H1 (cell line): ENCODE results near the gene STXBP6. TPM values are rescaled to one million over a fixed set of nuclear protein-coding genes. Genes with fewer than 3 reads are reported as not detected.

ENCODE experiments used
- CTCF ChIA-PET: fragments of 300-600 bp; sonication (Branson Sonifier 250); formaldehyde crosslinking; loops from one replicate; lab custom pipeline; 2021; ENCODE audit not compliant: partially characterized antibody; lab: Charles Lee
- POLR2A ChIA-PET: fragments of 300-600 bp; sonication (Branson Sonifier 250); formaldehyde crosslinking; loops from one replicate; lab custom pipeline; 2021; ENCODE audit warnings: inconsistent platforms; ENCODE audit not compliant: partially characterized antibody; lab: Charles Lee
- DNase-seq, 2 experiments: peaks; one replicate each; pipeline versions ENCODE4 v3.0.0 to v3.0.0-alpha.2; 2010 to 2022; ENCODE audit warnings: low spot score in 2 of 2, low read depth in 1 of 2, mixed read lengths in 1 of 2
- FAIRE-seq: peaks from 2 replicates; lab custom pipeline; 2011; peaks lifted over from hg19 to GRCh38; lab: Jason Lieb, UNC
- H2AFZ ChIP-seq: 2 replicates; pipeline ENCODE4 v1.8.1; 2012; ENCODE audit warnings: low read length, inconsistent platforms
- H2AK5ac ChIP-seq: 2 replicates; pipeline ENCODE4 v1.6.1; 2013; ENCODE audit warnings: low read depth, low read length
- H2BK120ac ChIP-seq: replicated peaks from 2 replicates; pipeline ENCODE3; 2013; ENCODE audit warnings: low read depth, low read length, inconsistent platforms
- H2BK12ac ChIP-seq: 2 replicates; pipeline ENCODE4 v1.6.1; 2013; ENCODE audit warnings: low read depth, low read length
- H2BK15ac ChIP-seq: 2 replicates; pipeline ENCODE4 v1.6.1; 2013; ENCODE audit warnings: low read length
- H2BK20ac ChIP-seq: 2 replicates; pipeline ENCODE4 v1.6.1; 2013; ENCODE audit warnings: low read length
- H2BK5ac ChIP-seq: 2 replicates; pipeline ENCODE4 v1.6.1; 2013; ENCODE audit warnings: low read depth, low read length
- H3K14ac ChIP-seq: 2 replicates; pipeline ENCODE4 v1.6.1; 2013; ENCODE audit warnings: inconsistent platforms; ENCODE audit not compliant: insufficient read length
- H3K18ac ChIP-seq: 2 replicates; pipeline ENCODE4 v1.6.1; 2013; ENCODE audit warnings: low read length; ENCODE audit errors: extremely low read depth
- H3K23ac ChIP-seq: 2 replicates; pipeline ENCODE4 v1.6.1; 2013; ENCODE audit warnings: inconsistent platforms; ENCODE audit not compliant: insufficient read length
- H3K23me2 ChIP-seq: 2 replicates; pipeline ENCODE4 v1.6.1; 2013; ENCODE audit warnings: low read depth, low read length
- H3K27ac ChIP-seq: 2 replicates; pipeline ENCODE4 v1.6.1; 2011; ENCODE audit warnings: low read depth, low read length, inconsistent platforms
- H3K27me3 ChIP-seq, 4 experiments: replicated peaks in 1 of 4; 1 replicate in 1 of 4; 2 replicates in 3 of 4; pipeline versions ENCODE4 v1.6.1 to v1.8.1; 2011 to 2013; ENCODE audit warnings: low read length in 3 of 4, mild to moderate bottlenecking in 3 of 4, inconsistent platforms in 2 of 4, mixed read lengths in 2 of 4, moderate library complexity in 1 of 4; ENCODE audit not compliant: control insufficient read depth in 3 of 4, insufficient read depth in 3 of 4; ENCODE audit errors: extremely low read depth in 1 of 4
- H3K36me3 ChIP-seq, 4 experiments: 2 replicates each; pipeline versions ENCODE4 v1.6.1 to v1.8.1; 2011 to 2013; ENCODE audit warnings: mild to moderate bottlenecking in 4 of 4, low read length in 3 of 4, moderate library complexity in 2 of 4, control low read depth in 1 of 4, inconsistent platforms in 1 of 4; ENCODE audit not compliant: insufficient read depth in 4 of 4, control insufficient read depth in 2 of 4
- H3K4ac ChIP-seq: replicated peaks from 2 replicates; pipeline ENCODE3; 2013; ENCODE audit warnings: low read length, low read depth, mixed read lengths, inconsistent platforms; ENCODE audit not compliant: insufficient read length
- H3K4me1 ChIP-seq, 4 experiments: replicated peaks in 1 of 4; 1 replicate in 1 of 4; 2 replicates in 3 of 4; pipeline versions ENCODE4 v1.6.1 to v1.8.1; 2011 to 2013; ENCODE audit warnings: low read length in 3 of 4, inconsistent platforms in 2 of 4, mixed read lengths in 1 of 4; ENCODE audit not compliant: insufficient read depth in 4 of 4, control insufficient read depth in 3 of 4
- H3K4me2 ChIP-seq, 2 experiments: 2 replicates each; pipeline versions ENCODE4 v1.6.1 to v1.8.1; 2011 to 2013; ENCODE audit warnings: low read depth in 2 of 2, low read length in 2 of 2, control low read depth in 1 of 2, inconsistent platforms in 1 of 2, mild to moderate bottlenecking in 1 of 2; ENCODE audit not compliant: insufficient read depth in 1 of 2
- H3K4me3 ChIP-seq, 4 experiments: fragments of 200-600, 300-600 bp in 1 of 4; sonication (generic), shearing (Covaris generic), sonication (Bioruptor Twin) in 1 of 4; 2 replicates each; pipeline versions ENCODE4 v1.5.1 to v1.8.1; 2011 to 2016; ENCODE audit warnings: low read length in 4 of 4, low read depth in 3 of 4, control low read depth in 2 of 4, inconsistent platforms in 2 of 4, mild to moderate bottlenecking in 2 of 4, mixed read lengths in 1 of 4, moderate library complexity in 1 of 4; ENCODE audit not compliant: insufficient read depth in 2 of 4; ENCODE audit errors: extremely low read depth in 1 of 4
- H3K56ac ChIP-seq: replicated peaks from 2 replicates; pipeline ENCODE3; 2013; ENCODE audit warnings: low read depth, mild to moderate bottlenecking, mixed read lengths, low read length, inconsistent platforms; ENCODE audit not compliant: insufficient read length
- H3K79me1 ChIP-seq: 2 replicates; pipeline ENCODE4 v1.6.1; 2013; ENCODE audit warnings: low read depth, low read length, control low read depth
- H3K79me2 ChIP-seq, 2 experiments: 2 replicates each; pipeline versions ENCODE4 v1.6.1 to v1.8.1; 2012 to 2013; ENCODE audit warnings: low read length in 2 of 2, mild to moderate bottlenecking in 2 of 2, inconsistent platforms in 1 of 2; ENCODE audit not compliant: insufficient read depth in 2 of 2, control insufficient read depth in 1 of 2
- H3K9ac ChIP-seq, 4 experiments: replicated peaks in 1 of 4; 1 replicate in 1 of 4; 2 replicates in 3 of 4; pipeline versions ENCODE4 v1.6.1 to v1.8.1; 2011 to 2013; ENCODE audit warnings: low read depth in 3 of 4, low read length in 3 of 4, control low read depth in 2 of 4, mild to moderate bottlenecking in 2 of 4, moderate library complexity in 2 of 4, inconsistent platforms in 1 of 4; ENCODE audit errors: extremely low read depth in 1 of 4
- H3K9me3 ChIP-seq, 2 experiments: 2 replicates each; pipeline versions ENCODE4 v1.6.1 to v1.8.1; 2012 to 2013; ENCODE audit warnings: mild to moderate bottlenecking in 2 of 2, moderate library complexity in 2 of 2, control low read depth in 1 of 2, inconsistent platforms in 1 of 2, low read depth in 1 of 2, low read length in 1 of 2, mixed read lengths in 1 of 2; ENCODE audit not compliant: insufficient read depth in 2 of 2
- H4K20me1 ChIP-seq, 2 experiments: replicated peaks in 1 of 2; 2 replicates each; pipeline versions ENCODE3 to v1.8.1; 2011 to 2013; ENCODE audit warnings: inconsistent platforms in 2 of 2, low read length in 2 of 2, mild to moderate bottlenecking in 1 of 2; ENCODE audit not compliant: insufficient read depth in 2 of 2, control insufficient read depth in 1 of 2
- H4K5ac ChIP-seq: 2 replicates; pipeline ENCODE4 v1.6.1; 2013; ENCODE audit warnings: low read length, low read depth, mixed read lengths, inconsistent platforms; ENCODE audit not compliant: insufficient read length
- H4K8ac ChIP-seq: 2 replicates; pipeline ENCODE4 v1.8.0; 2013; ENCODE audit warnings: mild to moderate bottlenecking, moderate library complexity, low read length, inconsistent platforms; ENCODE audit not compliant: insufficient read depth; ENCODE audit errors: extremely low read depth
- H4K91ac ChIP-seq: replicated peaks from 2 replicates; pipeline ENCODE3; 2013; ENCODE audit warnings: low read length, mixed read lengths, inconsistent platforms; ENCODE audit not compliant: insufficient read length
- CEBPB ChIP-seq: IDR thresholded peaks from 2 replicates; pipeline ENCODE4 v1.6.1; 2012; ENCODE audit warnings: low read depth, low read length
- GABPA ChIP-seq: IDR thresholded peaks from 2 replicates; pipeline ENCODE4 v1.6.1; 2011; ENCODE audit warnings: mild to moderate bottlenecking, low read length, moderate library complexity, borderline replicate concordance; ENCODE audit not compliant: insufficient read depth
- POLR2AphosphoS5 ChIP-seq: IDR thresholded peaks from 2 replicates; pipeline ENCODE4 v1.6.1; 2011; ENCODE audit warnings: low read depth, low read length
- RFX5 ChIP-seq: IDR thresholded peaks from 2 replicates; pipeline ENCODE4 v1.6.1; 2011; ENCODE audit warnings: low read depth, low read length, improper control_type of control experiment, borderline replicate concordance
- SRF ChIP-seq: IDR thresholded peaks from 2 replicates; pipeline ENCODE4 v1.6.1; 2011; ENCODE audit warnings: mild to moderate bottlenecking, low read depth, low read length, moderate library complexity
- WGBS, 2 experiments: shearing (Covaris generic) in 1 of 2; methylation state at CpG; one replicate each; pipeline versions ENCODE4 v1.1.6 to v1.1.7; 2013 to 2015; ENCODE audit warnings: low lambda C conversion rate in 2 of 2, mixed read lengths in 2 of 2, inconsistent platforms in 1 of 2, low coverage in 1 of 2, missing lambda C conversion rate in 1 of 2; ENCODE audit not compliant: insufficient replicate concordance in 2 of 2, insufficient coverage in 1 of 2, insufficient read length in 1 of 2; ENCODE audit errors: extremely low coverage in 1 of 2, missing lambda C conversion rate in 1 of 2; 5-methylcytosine and 5-hydroxymethylcytosine counted together
- polyA plus RNA-seq, 7 experiments: library from polyadenylated mRNA; depleted of rRNA in 3 of 7; stranded (reverse) in 5 of 7; unstranded in 2 of 7; fragments of >200 nt in 5 of 7; fragments of 200-250 nt in 2 of 7; gene quantifications; 1 replicate in 5 of 7; 2 replicates in 1 of 7; 4 replicates in 1 of 7; pipeline versions ENCODE4 v1.2.1 to v1.2.3, GENCODE V29; 2011 to 2013; ENCODE audit warnings: missing spikeins in 2 of 7, mixed read lengths in 2 of 7
- total RNA-seq: library from RNA; stranded (reverse); fragmentation: NEBNext Ultra II Directional; extraction: Animal tissue kit (Norgen Biotek cat#: 25700); gene quantifications from 2 replicates; pipeline ENCODE4 v1.2.1, GENCODE V29; 2021

Gene STXBP6
- total and polyA plus RNA-seq, 2 of the 8 experiments (the other 6 are each of a cell fraction or from before 2014, with no cell fraction given), result 9.4 to 18.1 TPM

DNA sequence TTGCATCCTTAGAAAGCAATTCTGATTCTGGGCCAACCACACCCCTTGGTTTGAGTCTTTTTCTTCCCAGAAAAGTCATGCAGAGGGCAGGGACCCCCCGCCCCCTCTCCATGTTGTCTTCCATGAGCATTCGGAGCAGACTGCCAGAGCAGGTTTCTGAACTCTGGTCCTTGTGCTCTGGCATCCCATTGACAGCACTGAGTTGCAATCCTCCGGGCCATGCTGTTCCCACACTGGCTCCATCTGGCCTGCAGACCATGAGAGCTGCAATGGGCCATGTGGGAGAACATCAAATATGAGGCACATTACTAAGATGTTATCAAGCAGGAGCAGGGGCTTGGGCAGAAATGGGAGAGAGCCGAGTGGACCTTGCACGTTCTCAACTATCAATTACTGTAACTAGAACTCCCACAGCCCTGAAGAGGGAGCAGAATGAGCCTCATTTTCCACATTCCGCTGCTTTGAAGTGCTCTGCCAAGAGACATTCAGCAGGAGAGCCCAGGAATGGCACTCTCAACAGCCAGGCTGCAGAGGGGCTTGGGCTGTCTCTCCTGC, 157.4 kb downstream of the STXBP6 start:
- H3K23ac ChIP-seq, result no peak overlapping the region
- H3K36me3 ChIP-seq, result no peaks in the 10 kb centered on the region
- FAIRE-seq, result no peak
- H3K18ac ChIP-seq, result no peak overlapping the region
- peaks cover 0 to 7% of the 10 kb centered on the region in 2 experiments; a peak in 1 of 4 replicates for H3K9me3 ChIP-seq
- H3K79me2 ChIP-seq, result no peaks in the 10 kb centered on the region
- H3K4me3 ChIP-seq, result no peak overlapping the region
- CTCF ChIA-PET, result no interaction called here
- H3K56ac ChIP-seq, result no peak overlapping the region
- H2AFZ ChIP-seq, result no peak overlapping the region
- H4K20me1 ChIP-seq, result no peaks in the 10 kb centered on the region
- H4K91ac ChIP-seq, result no peak overlapping the region
- H2BK120ac ChIP-seq, result no peak overlapping the region
- no peak overlapping the region for H2BK5ac ChIP-seq
- H3K79me1 ChIP-seq, result no peaks in the 10 kb centered on the region
- H2BK20ac ChIP-seq, result no peak overlapping the region
- no peak overlapping the region for H3K4ac ChIP-seq
- H3K14ac ChIP-seq, result no peak overlapping the region
- H3K27ac ChIP-seq, result no peak overlapping the region
- H3K4me1 ChIP-seq, result no peaks in the 10 kb centered on the region
- H2BK12ac ChIP-seq, result no peak overlapping the region
- H3K27me3 ChIP-seq, result no peaks in the 10 kb centered on the region
- no peak overlapping the region for H3K4me2 ChIP-seq
- no peak overlapping the region for H2BK15ac ChIP-seq
- no peak overlapping the region for H3K9ac ChIP-seq
- no peak for DNase-seq
- no peaks in the 10 kb centered on the region for H3K23me2 ChIP-seq
- no peak overlapping the region for H4K8ac ChIP-seq
- POLR2A ChIA-PET, result no interaction called here
- TF ChIP-seq SRF (no peak), CEBPB (no peak), RFX5 (no peak), GABPA (no peak), POLR2AphosphoS5 (no peak)
- WGBS, 2 experiments, result 80% methylated on average over 6 of the region's 6 CpGs; no CpG with 5 or more reads in 1 of the 2 experiments
- no peak overlapping the region for H4K5ac ChIP-seq
- H2AK5ac ChIP-seq, result no peak overlapping the region
